Sigmoid colon (tissue), 7 donors: ENCODE measurements around the gene PRPF18. TPM values are rescaled to one million over a fixed set of nuclear protein-coding genes. Genes with fewer than 3 reads are reported as not detected.

Source experiments
- DNase-seq: peaks from one replicate; pipeline ENCODE4 v3.0.0-alpha.2; 2019
- H3K27ac ChIP-seq, 4 donors: fragments of 200-600 bp; sonication (generic); one replicate each; pipeline ENCODE4 v1.5.1; 2016 to 2019; ENCODE audit warnings: mild to moderate bottlenecking in 1 of 4
- H3K27me3 ChIP-seq, 3 donors: fragments of 200-600 bp; sonication (generic); one replicate each; pipeline ENCODE4 v1.5.1; 2019; ENCODE audit warnings: mild to moderate bottlenecking in 1 of 3
- H3K36me3 ChIP-seq, 4 donors: fragments of 200-600 bp; sonication (generic); one replicate each; pipeline ENCODE4 v1.5.1; 2016 to 2019
- H3K4me1 ChIP-seq, 4 donors: fragments of 200-600 bp; sonication (generic); one replicate each; pipeline ENCODE4 v1.5.1; 2017 to 2019
- H3K4me3 ChIP-seq, 4 donors: fragments of 200-600 bp; sonication (generic); one replicate each; pipeline ENCODE4 v1.5.1; 2017 to 2019; ENCODE audit warnings: mild to moderate bottlenecking in 2 of 4, moderate library complexity in 1 of 4
- H3K9me3 ChIP-seq, 4 donors: fragments of 200-600 bp in 3 of 4; sonication (generic) in 3 of 4; one replicate each; pipeline versions ENCODE4 v1.5.1 to v1.6.1; 2013 to 2019
- CTCF ChIP-seq, 4 experiments: fragments of 450-650 bp in 3 of 4; fragments of 200-600 bp in 1 of 4; IDR thresholded peaks; one replicate each; pipeline ENCODE4 v1.5.1; 2016 to 2019; ENCODE audit warnings: antibody characterized with exemption in 4 of 4, mild to moderate bottlenecking in 3 of 4, moderate library complexity in 2 of 4
- EP300 ChIP-seq, 4 donors: sonication (generic); formaldehyde crosslinking; IDR thresholded peaks; one replicate each; pipeline ENCODE4 v1.6.1; 2017; ENCODE audit warnings: antibody characterized with exemption in 4 of 4
- POLR2A ChIP-seq, 2 donors: fragments of 450-650 bp; IDR thresholded peaks; one replicate each; pipeline ENCODE4 v1.6.1; 2016; ENCODE audit warnings: antibody characterized with exemption in 2 of 2, mild to moderate bottlenecking in 2 of 2, moderate library complexity in 2 of 2
- POLR2AphosphoS5 ChIP-seq, 4 donors: sonication (generic); formaldehyde crosslinking; IDR thresholded peaks; one replicate each; pipeline ENCODE4 v1.6.1; 2017; ENCODE audit warnings: antibody characterized with exemption in 4 of 4
- WGBS, 2 donors: extraction: QIAGEN DNeasy Blood & Tissue Kit; methylation state at CpG; one replicate each; pipeline ENCODE4 v1.1.7; 2013; 5-methylcytosine and 5-hydroxymethylcytosine counted together
- intact Hi-C: fragments of 100-400 bp; cut with DNase I; formaldehyde crosslinking; loops from one replicate; pipeline ENCODE4 v1.15.1; 2023
- polyA plus RNA-seq, 3 donors: library from polyadenylated mRNA; stranded (reverse); fragments of 200-250 nt; gene quantifications; one replicate each; pipeline ENCODE4 v1.2.3, GENCODE V29; 2013
- total RNA-seq, 4 donors: library from RNA; depleted of rRNA; stranded (reverse); fragments of >200 nt; gene quantifications; one replicate each; pipeline ENCODE4 v1.1.0, GENCODE V29; 2016
- donor health status: healthy with polysubstance abuse.
- donor health status: Bipolar disorder and iron deficiency.
- donor health status: healthy.

The PRPF18 gene
- total and polyA plus RNA-seq, 7 donors: 21.2 to 39.3 (median 27.5) TPM

GRCh38 chr10:13612654-13613373 lies 26.0 kb downstream of the PRPF18 start:
- peaks cover 0 to 21% (median 13%) of the 10 kb centered on the region in 4 donors for H3K4me1 ChIP-seq
- TF ChIP-seq POLR2AphosphoS5 (IDR thresholded peaks at IDR 0.05): no peak
- no peak for TF ChIP-seq EP300 (IDR thresholded peaks at IDR 0.05)
- no peak for TF ChIP-seq CTCF (IDR thresholded peaks at IDR 0.05)
- TF ChIP-seq POLR2A (IDR thresholded peaks at IDR 0.05): no peak
- no peaks in the 10 kb centered on the region for H3K9me3 ChIP-seq
- 94% methylated on average over 3 of the region's 3 CpGs for WGBS, 2 donors
- no peak overlapping the region for H3K4me3 ChIP-seq
- intact Hi-C loops: loop anchor here (2.0 to 5.0 kb wide), 2 partner anchors 49 to 166 kb away; no protein-coding TSS in a partner anchor
- H3K27me3 ChIP-seq: no peaks in the 10 kb centered on the region
- no peak for DNase-seq
- H3K36me3 ChIP-seq: peaks cover 0 to 71% (median 18%) of the 10 kb centered on the region in 4 donors
- no peak overlapping the region for H3K27ac ChIP-seq

- TF ChIP-seq CTCF (IDR thresholded peaks at IDR 0.05) (peak in 3 of 4 experiments; percentile 12 to 22 (median 21)), EP300 (IDR thresholded peaks at IDR 0.05) (no peak)
- intact Hi-C loops: loop anchor here (2.0 to 5.0 kb wide), 2 partner anchors 49 to 165 kb away; no protein-coding TSS in a partner anchor
Measured at GRCh38 chr10:13613519-13613918, 26.8 kb downstream of the PRPF18 start.

GRCh38 chr10:13614530-13615332 lies 28.0 kb downstream of the PRPF18 start:
- Histone ChIP-seq H3K27me3 (no peaks in the 10 kb centered on the region), H3K27ac (peak overlapping the region in 2 of 4 donors; percentile 63 to 71), H3K4me1 (peaks cover 0 to 18% (median 13%) of the 10 kb centered on the region in 4 donors), H3K36me3 (peaks cover 0 to 72% (median 22%) of the 10 kb centered on the region in 4 donors), H3K4me3 (no peak overlapping the region), H3K9me3 (no peaks in the 10 kb centered on the region)
- intact Hi-C loops: loop anchor here (5.0 kb wide), 1 partner anchor 48 kb away; no protein-coding TSS in a partner anchor
- no peak for DNase-seq
- no peak for TF ChIP-seq POLR2A (IDR thresholded peaks at IDR 0.05)
- no peak for TF ChIP-seq EP300 (IDR thresholded peaks at IDR 0.05)
- no peak for TF ChIP-seq CTCF (IDR thresholded peaks at IDR 0.05)
- TF ChIP-seq POLR2AphosphoS5 (IDR thresholded peaks at IDR 0.05): no peak
- 89 to 96% methylated on average over 8 of the region's 8 CpGs for WGBS, 2 donors

More at GRCh38 chr10:13613519-13613918, 26.8 kb downstream of the PRPF18 start:
- H3K9me3 ChIP-seq: no peaks in the 10 kb centered on the region
- peaks cover 0 to 18% (median 13%) of the 10 kb centered on the region in 4 donors for H3K4me1 ChIP-seq
- peaks cover 0 to 72% (median 18%) of the 10 kb centered on the region in 4 donors for H3K36me3 ChIP-seq
- H3K27ac ChIP-seq: no peak overlapping the region
- no peak for DNase-seq
- WGBS, 2 donors: 62 to 79% methylated on average over 5 of the region's 5 CpGs
- H3K4me3 ChIP-seq: no peak overlapping the region
- no peaks in the 10 kb centered on the region for H3K27me3 ChIP-seq

- Histone ChIP-seq H3K4me3 (no peak overlapping the region), H3K4me1 (peaks cover 0 to 18% (median 13%) of the 10 kb centered on the region in 4 donors), H3K36me3 (peaks cover 0 to 68% (median 17%) of the 10 kb centered on the region in 4 donors), H3K9me3 (no peaks in the 10 kb centered on the region), H3K27me3 (no peaks in the 10 kb centered on the region), H3K27ac (peak overlapping the region in 2 of 4 donors; percentile 63 to 71)
- WGBS, 2 donors: 58 to 74% methylated on average over 7 of the region's 7 CpGs
- TF ChIP-seq EP300 (IDR thresholded peaks at IDR 0.05) (no peak), POLR2AphosphoS5 (IDR thresholded peaks at IDR 0.05) (no peak), POLR2A (IDR thresholded peaks at IDR 0.05) (no peak), CTCF (IDR thresholded peaks at IDR 0.05) (no peak)
- no peak for DNase-seq
- intact Hi-C loops: no loop called here
Measured at GRCh38 chr10:13615650-13616300, 29.0 kb downstream of the PRPF18 start.
